ENCODE results near the gene STARD10.

Gene STARD10

GRCh38 chr11:72707032-72707431 is 86.8 kb downstream of the STARD10 start:
- DNase-seq (ENCODE audit: low read depth in 2 of 2): no peak

DNA sequence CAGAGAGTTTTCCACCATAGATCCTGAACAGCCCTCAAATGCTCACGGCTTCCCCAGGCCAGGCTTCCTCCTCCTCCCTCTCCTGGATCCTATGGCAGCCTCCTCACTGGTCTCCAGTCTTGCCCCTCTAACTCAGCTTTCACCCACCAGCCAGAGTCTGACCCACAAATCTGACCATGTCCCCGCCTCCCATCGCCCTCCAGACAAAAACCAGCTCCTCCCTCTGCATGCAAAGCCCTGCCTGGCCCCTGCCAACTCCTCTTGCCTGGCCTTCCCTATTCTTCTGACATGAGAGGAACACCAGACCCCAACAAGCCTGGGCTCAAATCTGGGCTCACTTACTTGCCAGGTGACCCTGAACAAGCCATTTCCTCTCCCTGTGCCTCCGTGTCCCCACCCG is 87.3 kb downstream of the STARD10 start:
- DNase-seq (ENCODE audit: low read depth in 2 of 2): no peak

DNA sequence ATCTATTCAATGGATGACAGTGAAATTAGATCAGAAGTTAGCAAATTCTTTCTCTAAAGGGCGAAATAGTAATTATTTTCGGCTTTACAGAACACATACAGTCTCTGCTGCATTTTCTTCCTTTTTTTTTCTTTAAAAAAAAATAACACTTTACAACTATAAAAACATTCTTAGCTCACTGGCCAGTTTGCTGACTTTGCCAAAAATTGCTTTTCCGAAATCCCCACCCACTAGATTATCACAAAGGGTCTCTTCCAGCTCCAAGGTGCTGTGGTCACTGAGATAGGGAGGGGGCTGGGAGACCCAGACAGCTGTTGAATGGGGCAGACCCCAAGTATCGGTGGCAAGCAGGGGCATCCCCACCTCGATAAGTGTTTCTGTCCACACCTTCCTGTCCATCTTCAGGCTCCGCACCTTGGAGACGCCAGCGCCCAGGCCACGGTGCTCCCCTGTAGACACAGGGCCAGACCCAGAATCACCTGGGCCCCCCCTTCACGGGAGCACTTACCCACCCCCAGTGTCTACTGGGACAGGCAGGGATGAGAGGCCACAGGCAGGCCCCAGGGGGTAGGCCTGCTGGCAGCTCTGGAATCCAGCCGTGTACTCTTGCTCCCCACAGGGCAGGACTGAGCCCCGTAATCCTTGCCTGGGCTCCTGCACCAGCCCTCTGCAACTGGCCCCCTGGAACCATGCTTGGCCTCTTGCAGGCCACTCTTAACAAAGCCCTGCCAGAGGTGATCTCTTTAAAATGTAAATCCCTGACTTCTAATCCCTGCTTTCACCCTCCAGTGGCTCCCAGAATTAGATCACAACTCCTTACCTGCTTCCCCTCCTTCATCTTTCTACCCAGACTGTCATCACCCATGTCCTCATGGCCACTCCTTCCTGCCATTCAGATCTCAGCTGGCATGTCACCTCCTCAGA is 88.1 kb downstream of the STARD10 start:
- no peak for DNase-seq (ENCODE audit: low read depth in 2 of 2)

GRCh38 chr11:72704783-72705265 is 89.0 kb downstream of the STARD10 start:
- DNase-seq (ENCODE audit: low read depth in 2 of 2): no peak
